ENCODE results near the gene KLF16. TPM values are rescaled to one million over a fixed set of nuclear protein-coding genes. Genes with fewer than 3 reads are reported as not detected.

The KLF16 gene
- total RNA-seq, 4 donors from 2014 or later: 4.6 to 8.4 (median 7.0) TPM

DNA sequence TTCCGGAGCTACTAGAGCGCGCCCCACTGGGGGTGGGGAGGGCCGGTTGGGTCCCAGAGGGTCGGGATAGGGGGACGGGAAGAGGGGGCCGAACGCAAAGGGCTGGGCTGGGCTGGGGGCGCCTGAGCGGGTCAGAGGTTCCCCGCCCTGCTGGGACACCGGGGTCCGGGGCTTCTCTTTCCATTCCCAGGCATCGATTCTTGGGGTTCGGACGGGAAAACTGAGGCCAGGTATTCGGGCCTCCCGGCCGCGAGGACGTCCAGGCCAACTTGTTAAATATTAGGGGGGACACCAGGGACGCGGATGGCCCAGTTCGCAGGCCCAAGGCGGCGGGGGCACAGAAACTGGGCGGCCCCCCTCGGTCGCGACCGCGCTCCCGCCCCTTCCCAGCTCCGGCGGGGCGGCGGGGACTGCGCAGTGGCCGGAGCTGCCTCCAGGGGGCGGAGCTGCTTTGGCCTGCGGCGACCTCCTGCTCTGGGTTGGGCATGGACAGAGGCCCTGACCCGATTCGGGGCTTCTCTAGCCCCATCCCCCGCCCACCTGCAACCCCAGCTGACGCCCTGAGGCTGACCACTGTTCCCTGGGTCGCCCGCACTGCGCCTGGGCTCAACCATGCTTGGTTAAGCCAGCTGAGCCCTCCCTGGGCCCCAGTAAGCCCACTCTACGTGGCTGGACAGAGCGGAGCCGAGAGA lies 1.2 kb upstream of the KLF16 start:
- H3K27me3 ChIP-seq: no peaks in the 10 kb centered on the region
- H3K4me3 ChIP-seq: peak overlapping the region; percentile 59 to 90 (median 76)
- 8 to 21% methylated on average over 15 to 22 of the region's 52 CpGs for WGBS, 2 donors
- peak overlapping the region; percentile 81 to 94 (median 90) for H3K27ac ChIP-seq
- no peaks in the 10 kb centered on the region for H3K36me3 ChIP-seq
- no peaks in the 10 kb centered on the region for H3K9me3 ChIP-seq
- no peak for DNase-seq (ENCODE audit: low spot score in 2 of 2)
- H3K4me1 ChIP-seq: peaks cover 0 to 42% (median 36%) of the 10 kb centered on the region in 4 donors
- peak in 1 of 2 donors; percentile 9 for TF ChIP-seq EP300 (IDR thresholded peaks at IDR 0.05)
- TF ChIP-seq POLR2A (IDR thresholded peaks at IDR 0.05): peak in 1 of 2 donors; percentile 11
- TF ChIP-seq, protein P1, sequence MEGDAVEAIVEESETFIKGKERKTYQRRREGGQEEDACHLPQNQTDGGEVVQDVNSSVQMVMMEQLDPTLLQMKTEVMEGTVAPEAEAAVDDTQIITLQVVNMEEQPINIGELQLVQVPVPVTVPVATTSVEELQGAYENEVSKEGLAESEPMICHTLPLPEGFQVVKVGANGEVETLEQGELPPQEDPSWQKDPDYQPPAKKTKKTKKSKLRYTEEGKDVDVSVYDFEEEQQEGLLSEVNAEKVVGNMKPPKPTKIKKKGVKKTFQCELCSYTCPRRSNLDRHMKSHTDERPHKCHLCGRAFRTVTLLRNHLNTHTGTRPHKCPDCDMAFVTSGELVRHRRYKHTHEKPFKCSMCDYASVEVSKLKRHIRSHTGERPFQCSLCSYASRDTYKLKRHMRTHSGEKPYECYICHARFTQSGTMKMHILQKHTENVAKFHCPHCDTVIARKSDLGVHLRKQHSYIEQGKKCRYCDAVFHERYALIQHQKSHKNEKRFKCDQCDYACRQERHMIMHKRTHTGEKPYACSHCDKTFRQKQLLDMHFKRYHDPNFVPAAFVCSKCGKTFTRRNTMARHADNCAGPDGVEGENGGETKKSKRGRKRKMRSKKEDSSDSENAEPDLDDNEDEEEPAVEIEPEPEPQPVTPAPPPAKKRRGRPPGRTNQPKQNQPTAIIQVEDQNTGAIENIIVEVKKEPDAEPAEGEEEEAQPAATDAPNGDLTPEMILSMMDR (IDR thresholded peaks at IDR 0.05): peak; percentile 74 to 92 (median 83)

DNA sequence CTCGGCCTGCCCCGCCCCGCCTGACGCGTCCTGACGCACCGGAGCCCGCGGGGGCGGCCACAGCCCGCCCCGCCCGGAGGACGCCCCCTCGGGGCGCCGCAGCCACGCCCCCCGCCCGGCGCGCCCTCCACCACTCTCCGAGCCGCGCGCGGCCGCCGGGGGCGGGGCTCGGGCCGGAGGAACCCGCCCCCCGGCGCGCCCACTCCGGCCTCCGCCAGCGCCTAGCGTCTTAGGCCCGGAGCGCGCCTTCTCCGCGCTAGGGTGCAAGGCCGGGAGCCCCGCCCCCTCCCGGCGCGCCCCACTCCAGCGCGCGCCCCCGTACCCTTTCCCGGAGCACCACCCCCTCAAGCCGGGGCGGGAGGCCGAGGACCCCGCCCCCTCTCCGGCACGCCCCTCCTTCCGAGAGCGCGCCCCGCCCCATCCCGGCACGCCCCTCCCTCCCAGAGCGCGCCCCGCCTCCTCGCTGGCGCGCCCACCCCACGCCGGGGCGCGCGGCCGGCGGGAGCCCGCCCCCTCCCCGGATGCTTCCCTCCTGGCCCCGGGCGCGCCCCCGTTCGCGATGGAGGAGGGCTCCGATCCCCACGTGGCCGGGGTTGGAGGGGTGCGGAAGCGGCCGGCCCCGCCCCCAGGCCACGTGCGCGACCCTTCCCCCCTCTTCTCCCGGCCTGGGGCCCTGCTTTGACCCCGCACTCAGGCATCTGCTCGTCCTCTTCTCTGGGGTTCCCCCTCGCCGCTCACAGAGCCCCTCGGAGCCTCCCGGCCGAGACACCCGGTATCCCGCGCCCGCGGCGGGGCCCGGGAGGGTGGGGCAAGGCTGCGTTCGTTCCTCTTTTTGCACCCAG lies 480 bp upstream of the KLF16 start:
- no peak for TF ChIP-seq POLR2A (IDR thresholded peaks at IDR 0.05)
- peak in 1 of 2 donors; percentile 60 for TF ChIP-seq EP300 (IDR thresholded peaks at IDR 0.05)
- peak overlapping the region; percentile 59 to 90 (median 76) for H3K4me3 ChIP-seq

DNA sequence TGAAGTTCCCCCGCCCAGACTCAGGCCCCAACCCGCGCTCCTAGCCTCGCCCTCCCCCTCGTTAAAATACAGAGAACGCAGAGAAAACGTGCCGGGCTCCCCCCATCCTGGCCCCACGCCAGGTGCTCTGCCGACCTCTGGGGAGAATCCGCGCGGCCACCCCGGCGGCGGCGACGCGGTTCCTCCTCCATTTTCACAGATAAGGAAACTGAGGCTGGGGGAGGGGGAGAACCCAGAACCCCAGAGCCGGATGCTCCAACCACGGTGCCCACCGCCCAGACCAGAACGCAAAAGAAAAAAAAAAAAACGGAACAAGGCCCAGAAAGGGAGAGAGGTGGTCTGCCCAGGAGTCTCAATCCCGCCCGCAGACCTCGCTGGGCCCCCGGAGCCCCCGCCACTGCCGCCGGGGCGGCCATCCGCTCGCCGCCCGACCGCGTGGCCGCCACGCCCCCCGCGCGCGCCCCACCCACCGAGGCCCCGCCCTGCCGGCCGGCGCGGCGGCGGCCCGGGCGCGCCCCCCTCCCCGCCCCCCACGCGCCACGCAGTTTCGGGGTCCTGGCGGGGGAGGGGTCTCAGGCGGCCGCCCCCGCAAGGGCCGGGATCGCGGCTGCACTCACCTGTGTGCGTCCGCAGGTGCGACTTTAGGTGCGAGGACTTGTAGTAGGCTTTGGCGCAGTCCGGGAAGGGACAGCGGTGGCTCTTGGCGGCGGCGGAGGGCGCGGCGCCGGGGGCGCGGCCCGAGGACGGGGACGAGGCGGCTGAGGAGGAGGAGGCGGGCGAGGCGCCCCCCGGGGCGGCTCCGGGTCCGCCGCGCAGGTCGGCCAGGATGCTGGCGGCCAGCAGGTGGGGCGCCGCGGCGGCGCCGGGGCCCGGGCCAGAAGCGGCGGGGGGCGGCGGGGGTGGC lies 703 bp downstream of the KLF16 start:
- no peaks in the 10 kb centered on the region for H3K27me3 ChIP-seq
- H3K4me3 ChIP-seq: peak overlapping the region; percentile 52 to 81 (median 65)
- H3K36me3 ChIP-seq: no peaks in the 10 kb centered on the region
- peaks cover 0 to 62% (median 51%) of the 10 kb centered on the region in 4 donors for H3K4me1 ChIP-seq
- TF ChIP-seq POLR2A (IDR thresholded peaks at IDR 0.05): no peak
- no peak for TF ChIP-seq EP300 (IDR thresholded peaks at IDR 0.05)
- TF ChIP-seq, protein P1 (IDR thresholded peaks at IDR 0.05): no peak
- no peak for DNase-seq (ENCODE audit: low spot score in 2 of 2)
- H3K9me3 ChIP-seq: no peaks in the 10 kb centered on the region
- 0% methylated on average over 38 to 61 of the region's 109 CpGs for WGBS, 2 donors
- peak overlapping the region; percentile 31 to 94 (median 80) for H3K27ac ChIP-seq

More for the DNA sequence above, 480 bp upstream of the KLF16 start:
- no peaks in the 10 kb centered on the region for H3K9me3 ChIP-seq
- peak; percentile 72 for DNase-seq (ENCODE audit: low spot score in 2 of 2)
- peak overlapping the region; percentile 81 to 94 (median 90) for H3K27ac ChIP-seq
- no peaks in the 10 kb centered on the region for H3K36me3 ChIP-seq
- 0% methylated on average over 13 to 16 of the region's 115 CpGs for WGBS, 2 donors
- no peaks in the 10 kb centered on the region for H3K27me3 ChIP-seq
- H3K4me1 ChIP-seq: peaks cover 0 to 50% (median 41%) of the 10 kb centered on the region in 4 donors

DNA sequence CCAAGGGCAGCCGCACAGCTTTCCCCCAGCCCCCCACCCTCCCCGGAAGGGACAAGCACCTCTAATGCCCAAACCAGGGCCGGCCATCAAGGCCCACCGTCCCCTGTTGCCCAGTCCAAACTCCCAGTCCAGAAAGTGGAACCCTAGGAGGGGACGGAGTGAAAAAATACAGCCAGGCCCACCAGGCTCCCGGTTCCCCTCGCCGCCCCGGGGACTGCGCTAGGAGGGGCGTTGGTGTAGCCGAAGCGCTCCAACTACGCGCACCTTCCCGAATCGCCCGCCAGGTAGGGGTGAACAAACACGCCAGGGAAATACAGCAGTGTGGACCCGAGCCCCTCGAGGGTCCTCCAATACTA lies 1.3 kb downstream of the KLF16 start:
- H3K4me1 ChIP-seq: peaks cover 0 to 68% (median 57%) of the 10 kb centered on the region in 4 donors
- no peaks in the 10 kb centered on the region for H3K9me3 ChIP-seq
- DNase-seq (ENCODE audit: low spot score in 2 of 2): no peak
- peak overlapping the region; percentile 31 to 94 (median 72) for H3K27ac ChIP-seq
- H3K4me3 ChIP-seq: peak overlapping the region; percentile 52 to 81 (median 65)
- no peaks in the 10 kb centered on the region for H3K27me3 ChIP-seq
- WGBS, 2 donors: 2 to 11% methylated on average over 11 to 13 of the region's 21 CpGs
- no peaks in the 10 kb centered on the region for H3K36me3 ChIP-seq
- TF ChIP-seq POLR2A (IDR thresholded peaks at IDR 0.05) (no peak), EP300 (IDR thresholded peaks at IDR 0.05) (no peak)
- TF ChIP-seq, protein P1 (IDR thresholded peaks at IDR 0.05): no peak

DNA sequence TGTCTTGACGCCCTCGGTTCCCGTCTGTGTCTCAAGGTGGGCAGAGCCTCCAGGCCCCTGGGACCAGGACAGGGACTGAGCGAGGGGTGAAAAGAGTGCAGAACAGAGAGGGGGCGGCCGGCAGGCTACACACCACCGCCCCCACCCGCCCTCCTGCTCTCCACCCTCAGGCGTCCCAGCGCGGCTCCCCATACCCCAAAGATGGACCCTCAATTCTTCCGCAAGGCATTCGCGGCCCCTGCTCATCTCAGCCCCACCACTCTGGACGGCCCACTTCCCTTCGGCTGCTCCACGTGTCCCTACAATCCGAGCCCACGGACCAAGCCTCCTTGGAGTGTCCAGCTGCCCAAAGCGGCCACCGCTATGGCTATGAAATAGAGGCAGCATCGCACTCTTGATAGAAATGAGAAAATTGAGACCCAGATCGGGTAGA lies 1.8 kb downstream of the KLF16 start:
- H3K9me3 ChIP-seq: no peaks in the 10 kb centered on the region
- WGBS, 2 donors: 31 to 41% methylated on average over 21 to 23 of the region's 23 CpGs
- H3K27me3 ChIP-seq: no peaks in the 10 kb centered on the region
- DNase-seq (ENCODE audit: low spot score in 2 of 2): no peak
- peaks cover 0 to 72% (median 59%) of the 10 kb centered on the region in 4 donors for H3K4me1 ChIP-seq
- TF ChIP-seq, protein P1 (IDR thresholded peaks at IDR 0.05): no peak
- no peak for TF ChIP-seq EP300 (IDR thresholded peaks at IDR 0.05)
- TF ChIP-seq POLR2A (IDR thresholded peaks at IDR 0.05): no peak
- no peaks in the 10 kb centered on the region for H3K36me3 ChIP-seq
- peak overlapping the region; percentile 31 to 94 (median 72) for H3K27ac ChIP-seq
- peak overlapping the region in 2 of 4 donors; percentile 52 to 70 for H3K4me3 ChIP-seq

All from tibial nerve (tissue), 4 donors.